HG03045 (cell line): ENCODE results near the gene INTS1.

ENCODE experiments used
- ATAC-seq: cut with Tn5 transposase; IDR thresholded peaks from one replicate; pipeline ENCODE4 v1.9.1; 2021; ENCODE audit warnings: mild to moderate bottlenecking, moderate library complexity; ENCODE audit not compliant: unreplicated experiment

INTS1 gene, protein sequence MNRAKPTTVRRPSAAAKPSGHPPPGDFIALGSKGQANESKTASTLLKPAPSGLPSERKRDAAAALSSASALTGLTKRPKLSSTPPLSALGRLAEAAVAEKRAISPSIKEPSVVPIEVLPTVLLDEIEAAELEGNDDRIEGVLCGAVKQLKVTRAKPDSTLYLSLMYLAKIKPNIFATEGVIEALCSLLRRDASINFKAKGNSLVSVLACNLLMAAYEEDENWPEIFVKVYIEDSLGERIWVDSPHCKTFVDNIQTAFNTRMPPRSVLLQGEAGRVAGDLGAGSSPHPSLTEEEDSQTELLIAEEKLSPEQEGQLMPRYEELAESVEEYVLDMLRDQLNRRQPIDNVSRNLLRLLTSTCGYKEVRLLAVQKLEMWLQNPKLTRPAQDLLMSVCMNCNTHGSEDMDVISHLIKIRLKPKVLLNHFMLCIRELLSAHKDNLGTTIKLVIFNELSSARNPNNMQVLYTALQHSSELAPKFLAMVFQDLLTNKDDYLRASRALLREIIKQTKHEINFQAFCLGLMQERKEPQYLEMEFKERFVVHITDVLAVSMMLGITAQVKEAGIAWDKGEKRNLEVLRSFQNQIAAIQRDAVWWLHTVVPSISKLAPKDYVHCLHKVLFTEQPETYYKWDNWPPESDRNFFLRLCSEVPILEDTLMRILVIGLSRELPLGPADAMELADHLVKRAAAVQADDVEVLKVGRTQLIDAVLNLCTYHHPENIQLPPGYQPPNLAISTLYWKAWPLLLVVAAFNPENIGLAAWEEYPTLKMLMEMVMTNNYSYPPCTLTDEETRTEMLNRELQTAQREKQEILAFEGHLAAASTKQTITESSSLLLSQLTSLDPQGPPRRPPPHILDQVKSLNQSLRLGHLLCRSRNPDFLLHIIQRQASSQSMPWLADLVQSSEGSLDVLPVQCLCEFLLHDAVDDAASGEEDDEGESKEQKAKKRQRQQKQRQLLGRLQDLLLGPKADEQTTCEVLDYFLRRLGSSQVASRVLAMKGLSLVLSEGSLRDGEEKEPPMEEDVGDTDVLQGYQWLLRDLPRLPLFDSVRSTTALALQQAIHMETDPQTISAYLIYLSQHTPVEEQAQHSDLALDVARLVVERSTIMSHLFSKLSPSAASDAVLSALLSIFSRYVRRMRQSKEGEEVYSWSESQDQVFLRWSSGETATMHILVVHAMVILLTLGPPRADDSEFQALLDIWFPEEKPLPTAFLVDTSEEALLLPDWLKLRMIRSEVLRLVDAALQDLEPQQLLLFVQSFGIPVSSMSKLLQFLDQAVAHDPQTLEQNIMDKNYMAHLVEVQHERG (N-terminal part only)

DNA sequence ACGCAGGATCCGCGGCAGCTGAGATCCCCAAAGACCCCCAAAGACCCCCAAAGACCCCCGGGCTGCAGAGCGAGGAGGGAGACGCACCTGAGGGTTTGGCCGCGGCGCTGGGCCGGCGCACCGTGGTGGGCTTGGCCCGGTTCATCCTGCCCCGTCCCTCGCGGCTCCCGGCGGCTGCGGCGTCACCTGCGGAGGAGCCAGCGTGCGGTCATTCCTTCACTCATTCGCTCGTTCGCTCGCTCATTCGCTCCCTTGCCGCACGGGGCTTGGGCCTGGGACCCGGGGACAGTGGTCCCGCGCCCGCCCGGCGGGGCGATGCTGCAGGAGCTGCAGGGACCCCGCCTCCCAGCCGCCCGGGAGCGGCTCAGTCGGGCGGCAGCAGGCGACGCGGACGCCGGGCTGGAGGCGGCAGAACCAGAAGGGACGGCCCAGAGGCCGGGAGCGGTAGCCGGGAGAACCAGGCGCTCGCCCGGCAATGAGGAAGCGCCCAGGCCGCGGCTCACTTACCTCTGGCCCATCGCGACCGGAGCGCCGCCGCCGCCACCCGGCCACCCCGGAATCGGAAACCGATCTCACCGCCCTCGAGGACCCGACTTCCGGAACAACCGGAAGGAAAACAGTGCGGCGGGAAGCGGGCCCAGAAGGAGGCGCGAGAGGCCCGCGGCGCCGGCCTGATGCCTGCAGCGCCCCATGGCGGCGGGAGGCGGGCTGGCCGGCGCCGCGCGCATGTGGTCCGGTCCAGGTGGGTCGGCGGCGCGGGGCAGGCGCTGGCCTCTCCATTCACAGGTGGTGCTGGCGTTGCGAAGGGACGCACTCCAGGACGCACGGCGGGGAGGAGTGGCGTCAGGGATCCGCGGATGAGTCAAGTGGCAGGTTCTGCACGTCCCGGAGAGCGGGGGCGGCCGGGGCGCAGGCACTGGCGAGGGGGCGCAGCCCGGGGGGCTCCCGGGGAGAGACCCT, at the start of gene INTS1:
Gene INTS1 (minus strand): TSS at position 574 of the 960 bp plus-strand sequence. CDS start 429 bp downstream, at position 145.
- ATAC-seq: peak; percentile 88

DNA sequence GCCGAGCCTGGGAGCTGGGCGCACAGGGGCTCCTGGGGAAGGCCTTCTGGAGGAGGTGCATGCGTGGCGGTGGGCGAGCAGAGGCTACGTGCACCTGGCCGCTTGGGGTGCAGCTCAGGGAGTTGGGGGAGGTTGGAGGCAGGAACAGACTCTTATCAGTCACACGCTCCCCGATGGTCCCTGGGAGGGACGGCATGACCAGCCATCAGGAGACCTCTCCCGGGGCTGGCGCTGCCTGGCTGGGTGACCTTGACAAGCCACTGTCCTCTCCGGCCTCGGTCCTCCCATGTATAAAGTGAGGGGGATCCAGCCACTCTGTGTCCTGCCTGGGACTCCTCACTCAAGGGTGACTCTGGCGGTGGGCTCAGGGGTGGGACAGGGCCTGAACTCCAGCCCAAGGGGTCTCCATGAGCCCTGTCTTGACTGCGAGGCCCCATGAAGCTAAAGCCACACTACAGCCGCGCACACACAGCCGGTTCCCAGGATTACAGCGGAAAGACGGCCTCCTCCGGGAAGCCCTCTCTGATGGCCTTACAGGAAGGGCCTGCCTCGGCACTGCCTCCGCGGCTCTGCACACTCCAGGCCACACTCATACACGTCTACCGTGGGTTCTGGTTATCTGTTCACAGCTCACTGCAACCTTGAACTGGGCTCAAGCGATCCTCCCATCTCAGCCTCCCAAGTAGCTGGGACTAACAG, 49.5 kb upstream of the INTS1 start:
- ATAC-seq: no peak

DNA sequence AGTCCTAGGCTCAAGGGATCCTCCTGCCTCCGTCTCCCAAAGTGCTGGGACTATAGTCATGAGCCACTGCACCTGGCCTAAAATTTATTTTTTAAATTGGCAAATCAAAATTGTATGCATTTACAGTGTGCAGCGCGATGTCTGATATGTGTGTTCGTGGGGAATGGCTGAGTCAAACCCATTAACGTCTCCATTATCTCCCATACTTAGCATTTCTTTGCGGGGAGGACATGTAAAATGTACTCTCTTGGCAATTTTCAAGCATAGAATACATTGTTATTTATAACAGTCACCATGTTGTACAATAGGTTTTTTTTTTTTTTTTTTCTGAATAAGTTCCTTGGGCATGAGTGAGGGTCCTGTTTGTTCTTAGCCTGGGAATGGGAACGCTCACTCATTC, 48.0 kb upstream of the INTS1 start:
- ATAC-seq: no peak

- ATAC-seq: no peak
Measured at GRCh38 chr7:1550846-1551155, 46.6 kb upstream of the INTS1 start.

DNA sequence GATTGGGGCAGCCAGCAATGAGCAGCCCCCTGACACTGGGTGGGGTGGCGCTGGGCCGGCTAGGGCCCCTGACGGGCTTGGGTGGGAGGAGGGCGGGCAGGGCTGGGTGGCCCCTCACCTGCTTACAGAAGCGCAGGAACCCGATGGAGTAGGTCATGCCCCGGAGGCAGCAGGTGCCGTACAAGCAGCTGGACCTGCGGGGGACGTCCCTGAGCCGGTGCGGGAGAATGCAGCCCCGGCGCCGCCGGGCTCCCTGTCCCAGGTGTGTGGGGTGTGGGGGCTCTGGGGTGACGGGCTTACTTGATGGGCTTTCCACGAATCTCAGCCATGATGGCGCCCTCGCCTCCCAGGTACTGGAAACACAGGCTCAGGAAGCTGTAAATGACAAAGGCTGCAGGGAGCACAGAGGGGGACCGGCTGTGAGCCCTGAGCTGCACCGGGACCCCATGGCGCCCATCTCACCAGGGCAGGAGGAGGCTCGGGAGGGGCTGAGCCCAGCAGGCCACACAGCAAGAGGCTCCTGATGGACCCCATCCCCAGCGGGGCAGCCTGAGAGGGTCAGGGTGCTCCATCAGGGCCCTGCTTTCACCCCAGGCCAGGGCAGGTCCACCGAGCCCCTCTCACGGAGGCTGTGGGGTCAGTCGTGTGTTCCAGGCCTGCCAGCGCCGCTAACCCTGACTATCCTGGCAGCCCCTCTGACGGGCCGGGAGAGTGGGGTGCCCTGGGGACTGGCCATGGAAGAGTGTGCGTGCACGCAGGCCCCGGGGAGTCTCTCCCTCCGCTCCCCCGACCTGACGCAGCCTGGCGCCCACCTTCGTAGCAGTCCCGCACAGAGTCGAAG, 46.0 kb upstream of the INTS1 start:
- ATAC-seq: no peak

DNA sequence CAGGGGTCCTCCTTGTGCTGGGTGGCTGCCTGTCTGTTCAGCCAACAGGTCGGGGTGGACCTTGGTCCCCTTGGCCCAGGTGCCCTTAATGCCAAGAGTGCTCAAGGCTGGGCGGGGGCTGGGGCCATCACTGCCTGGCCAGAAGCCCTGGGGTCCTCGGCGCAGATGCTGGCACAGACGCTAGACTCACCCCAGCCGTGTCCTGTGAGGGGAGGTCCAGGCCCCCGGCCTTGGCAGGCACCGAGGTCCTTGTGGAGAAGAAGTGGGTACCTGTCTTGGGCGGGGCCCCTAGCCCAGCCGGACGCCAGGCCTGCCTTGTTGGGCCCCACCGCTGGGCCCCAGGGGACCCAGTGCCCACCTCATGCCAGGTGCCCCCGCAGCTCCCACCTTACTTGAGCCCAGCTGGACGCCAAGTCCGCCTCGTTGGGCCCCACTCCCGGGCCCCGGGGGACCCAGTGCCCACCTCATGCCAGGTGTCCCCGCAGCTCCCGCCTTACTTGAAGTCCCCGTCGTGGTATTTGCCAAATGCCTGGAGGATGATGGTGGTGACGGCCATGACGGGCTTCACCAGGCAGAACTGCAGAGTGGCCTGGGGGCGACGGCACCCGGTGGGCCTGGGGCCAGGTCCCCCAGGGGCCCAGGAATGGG, 45.3 kb upstream of the INTS1 start:
- no peak for ATAC-seq

DNA sequence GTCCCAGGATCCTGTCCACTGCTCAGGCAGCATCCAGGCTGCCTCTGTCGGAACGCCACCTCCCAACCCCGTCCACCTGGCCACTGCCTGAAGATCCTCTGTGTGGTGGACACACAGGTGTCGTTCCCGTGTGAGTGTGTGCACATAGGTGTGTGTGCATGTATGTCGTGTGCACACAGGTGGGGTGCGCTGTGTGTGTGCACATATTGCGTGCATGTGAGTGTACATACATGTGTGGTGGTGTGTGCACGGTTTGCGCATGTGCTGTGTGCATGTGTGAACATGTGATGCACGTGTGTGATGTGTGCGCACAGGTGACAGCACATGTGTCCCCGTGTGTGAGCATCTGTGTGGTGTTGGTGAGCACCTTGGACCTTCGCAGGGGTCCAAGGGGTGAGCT, 44.8 kb upstream of the INTS1 start:
- no peak for ATAC-seq

DNA sequence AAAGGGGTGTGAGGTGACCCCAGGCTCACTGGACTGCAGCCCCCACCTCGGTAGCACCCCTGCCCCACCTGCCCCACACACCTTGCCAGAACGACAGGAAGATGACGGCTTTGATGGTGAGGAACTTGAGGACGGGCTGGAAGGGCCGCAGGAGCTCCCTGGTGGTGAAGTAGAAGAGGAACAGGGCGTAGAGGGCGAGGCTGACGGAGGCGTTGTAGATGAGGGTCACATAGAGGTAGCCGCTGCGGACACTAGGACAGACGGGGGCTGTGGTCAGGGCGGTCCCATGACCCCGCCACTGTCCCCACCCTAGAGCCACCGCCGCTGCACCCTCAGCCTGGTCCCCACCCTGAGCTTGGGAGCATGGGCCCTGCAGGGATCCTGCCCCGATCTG, 44.2 kb upstream of the INTS1 start:
- no peak for ATAC-seq

DNA sequence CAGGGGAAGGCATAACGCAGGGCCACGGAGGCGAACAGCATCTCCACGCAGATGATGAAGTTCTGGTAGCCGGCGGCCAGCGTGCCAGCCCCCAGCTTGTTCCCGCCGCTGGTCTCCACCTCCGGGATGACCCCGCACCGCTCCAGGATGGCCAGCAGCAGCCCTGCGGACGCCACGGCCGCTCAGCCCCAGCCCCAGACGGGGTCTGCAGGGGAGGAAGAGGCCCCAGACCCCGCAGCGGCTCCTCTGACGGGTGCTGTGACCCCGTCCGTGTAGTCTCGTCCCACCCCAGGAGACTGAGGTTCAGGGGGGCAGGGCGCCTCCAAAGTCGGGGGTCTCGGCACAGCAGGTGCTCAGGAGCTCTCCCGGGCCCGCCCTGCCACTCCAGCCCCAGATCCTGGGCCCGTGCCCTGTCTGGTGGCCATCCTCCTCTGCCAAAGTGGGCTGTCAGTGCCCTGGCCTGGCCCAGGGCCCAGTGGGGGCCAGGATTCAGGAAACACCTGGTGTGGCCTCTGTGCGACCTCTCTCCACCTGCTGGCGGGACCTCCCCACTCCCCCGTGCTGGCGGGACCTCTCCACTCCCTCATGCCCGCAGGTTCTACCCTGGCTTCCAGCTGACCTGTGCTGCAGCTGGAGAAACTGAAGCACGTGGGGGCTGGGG, 43.7 kb upstream of the INTS1 start:
- no peak for ATAC-seq

GRCh38 chr7:1546909-1547776, 43.0 kb upstream of the INTS1 start:
- no peak for ATAC-seq

DNA sequence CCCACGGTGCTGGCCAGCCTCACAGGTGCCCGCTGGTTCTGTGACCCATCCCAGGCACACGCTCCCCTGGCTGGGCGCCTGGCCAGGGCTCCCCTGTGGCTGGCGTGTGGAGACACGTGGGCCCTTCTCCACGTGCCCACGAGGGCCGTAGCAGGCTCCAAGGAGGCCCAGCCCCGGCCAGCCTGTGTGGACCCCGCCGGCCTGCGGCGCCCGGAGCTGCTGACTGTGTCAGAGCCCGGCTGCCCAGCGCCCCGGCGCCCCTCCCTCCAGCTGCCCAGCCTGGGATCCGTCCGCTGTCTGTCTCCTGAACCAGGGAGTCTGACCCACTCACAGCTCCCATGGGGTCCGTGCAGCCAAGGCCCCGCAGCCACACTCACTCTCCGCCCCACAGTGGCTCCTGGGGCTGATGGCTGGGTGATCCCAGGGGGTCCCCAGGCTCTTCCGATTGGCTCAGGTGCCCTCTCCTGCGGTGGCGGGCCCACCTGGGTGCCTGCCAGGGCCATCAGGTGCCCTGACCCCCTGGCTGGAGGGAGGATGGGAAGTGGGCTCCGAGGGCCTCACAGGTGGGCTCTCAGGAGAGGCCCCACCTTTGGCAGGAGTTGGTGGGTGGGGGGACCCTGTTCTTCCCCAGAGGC, 42.2 kb upstream of the INTS1 start:
- no peak for ATAC-seq

- no peak for ATAC-seq
Measured at GRCh38 chr7:1545417-1546246, 41.4 kb upstream of the INTS1 start.

- ATAC-seq: no peak
Measured at GRCh38 chr7:1544896-1545416, 40.8 kb upstream of the INTS1 start.

- ATAC-seq: no peak
Measured at GRCh38 chr7:1544178-1544895, 40.1 kb upstream of the INTS1 start.

GRCh38 chr7:1543826-1544177, 39.6 kb upstream of the INTS1 start:
- no peak for ATAC-seq
